Activated CD4-positive, alpha-beta T cell treated with anti-CD3 and anti-CD28 coated beads for 4 hours (primary cell): ENCODE results near the gene ARHGEF40.

Experiments used
- DNase-seq, 2 donors: peaks; one replicate each; pipeline ENCODE4 v3.0.0-alpha.2; 2020

ARHGEF40 gene

DNA sequence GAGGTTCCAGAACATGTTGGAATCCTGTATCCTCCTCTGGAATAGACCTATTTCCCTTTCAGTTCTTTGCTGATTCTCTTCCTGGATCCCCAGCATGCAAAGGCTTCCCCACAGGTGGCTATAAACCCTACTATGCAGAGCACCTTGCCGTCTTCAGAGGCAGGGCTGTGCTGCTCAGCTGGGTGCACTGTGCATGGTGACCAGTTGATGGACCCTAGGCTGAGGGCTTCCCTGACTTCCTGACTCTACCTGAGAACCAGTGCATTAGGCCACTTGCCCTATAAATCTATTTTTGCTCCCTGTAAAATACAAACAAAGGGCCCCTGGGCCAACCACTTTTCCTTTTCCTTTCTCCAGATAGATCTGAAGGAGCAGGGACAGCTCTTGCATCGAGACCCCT lies 14.3 kb downstream of the ARHGEF40 start:
- no peak for DNase-seq

DNA sequence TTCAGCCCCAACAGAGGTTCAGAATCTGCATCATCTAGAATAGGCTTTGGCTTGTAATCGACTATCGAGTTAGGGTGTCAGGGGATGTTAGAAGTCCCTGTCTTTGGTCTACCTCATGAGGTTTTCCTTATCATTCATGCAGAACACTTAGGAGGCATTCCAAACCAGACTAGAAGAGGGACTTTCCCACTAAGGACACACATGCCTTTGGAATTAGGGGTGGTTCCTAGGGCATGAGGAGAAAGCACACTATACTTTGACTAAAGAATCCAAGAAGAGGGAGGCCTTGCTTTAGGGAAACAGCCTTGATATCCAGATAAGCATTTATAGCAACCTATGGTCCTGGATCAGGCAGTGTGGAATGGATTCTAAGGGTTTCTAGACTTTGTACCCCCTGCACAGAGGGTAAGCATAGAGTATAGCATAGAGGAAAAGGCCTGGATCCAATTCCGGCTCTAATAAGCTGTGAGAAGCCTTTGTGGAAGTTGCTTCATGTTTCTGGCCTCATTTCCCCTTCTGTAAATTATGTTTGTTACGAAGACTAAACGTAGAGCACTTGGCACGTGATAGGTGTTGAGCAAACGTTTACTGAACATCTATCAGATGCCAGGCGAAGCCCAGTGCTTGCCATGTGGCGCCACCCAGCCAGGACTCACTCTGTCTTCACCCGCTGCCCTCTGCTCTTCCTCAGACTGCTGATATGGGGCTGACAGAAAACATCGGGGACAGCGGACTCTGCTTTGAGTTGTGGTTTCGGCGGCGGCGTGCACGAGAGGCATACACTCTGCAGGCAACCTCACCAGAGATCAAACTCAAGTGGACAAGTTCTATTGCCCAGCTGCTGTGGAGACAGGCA lies 15.1 kb downstream of the ARHGEF40 start:
- DNase-seq: no peak

DNA sequence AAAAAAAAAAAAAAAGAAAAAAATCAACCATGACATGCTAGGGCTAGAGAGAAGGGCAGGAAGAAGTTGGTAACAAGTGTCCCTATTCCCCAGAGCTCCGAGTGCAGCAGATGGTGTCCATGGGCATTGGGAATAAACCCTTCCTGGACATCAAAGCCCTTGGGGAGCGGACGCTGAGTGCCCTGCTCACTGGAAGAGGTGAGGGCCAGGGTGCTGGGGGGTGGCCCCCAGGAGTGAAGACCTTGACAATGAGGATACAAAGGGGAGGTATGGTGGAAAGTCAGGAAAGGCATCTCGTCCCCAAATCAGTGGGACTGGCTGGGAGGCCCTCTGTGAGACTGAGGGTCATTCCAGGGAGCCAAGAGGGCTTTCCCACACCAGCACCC lies 16.8 kb downstream of the ARHGEF40 start:
- DNase-seq: no peak

GRCh38 chr14:21087294-21088091 lies 17.4 kb downstream of the ARHGEF40 start:
- DNase-seq: peak; percentile 38 to 51

DNA sequence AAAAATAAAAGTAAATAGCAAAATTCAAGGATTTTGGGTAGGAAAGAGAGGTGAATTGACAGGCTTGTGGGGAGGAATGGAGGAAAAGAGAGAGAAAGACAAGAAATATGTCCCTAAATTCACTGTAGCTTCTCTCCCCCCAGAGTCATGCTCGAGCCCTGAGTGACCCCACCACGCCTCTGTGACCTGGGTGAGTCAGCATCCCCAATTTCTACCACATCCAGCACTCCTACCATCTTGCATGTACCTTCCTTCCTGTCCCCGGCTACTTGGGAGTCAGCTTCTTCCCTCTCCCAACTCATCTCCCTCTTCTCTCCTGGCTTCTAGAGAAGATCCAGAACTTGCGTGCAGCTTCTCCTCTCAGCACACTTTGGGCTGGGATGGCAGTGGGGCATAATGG lies 18.6 kb downstream of the ARHGEF40 start:
- DNase-seq: no peak

DNA sequence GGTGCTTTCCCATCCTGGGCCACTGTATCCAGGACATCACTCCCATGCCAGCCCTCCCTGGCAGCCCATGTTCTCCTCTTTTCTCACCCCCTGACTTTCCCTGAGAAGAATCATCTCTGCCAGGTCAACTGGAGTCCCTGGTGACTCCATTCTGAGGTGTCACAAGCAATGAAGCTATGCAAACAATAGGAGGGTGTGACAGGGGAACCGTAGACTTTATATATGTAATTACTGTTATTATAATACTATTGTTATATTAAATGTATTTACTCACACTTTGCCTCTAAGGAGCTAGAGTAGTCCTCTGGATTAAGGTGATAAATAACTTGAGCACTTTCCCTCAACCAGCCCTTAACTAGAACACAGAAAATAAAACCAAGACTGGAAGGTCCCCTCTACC lies 19.2 kb downstream of the ARHGEF40 start:
- no peak for DNase-seq

GRCh38 chr14:21089877-21090193 lies 19.7 kb downstream of the ARHGEF40 start:
- no peak for DNase-seq

DNA sequence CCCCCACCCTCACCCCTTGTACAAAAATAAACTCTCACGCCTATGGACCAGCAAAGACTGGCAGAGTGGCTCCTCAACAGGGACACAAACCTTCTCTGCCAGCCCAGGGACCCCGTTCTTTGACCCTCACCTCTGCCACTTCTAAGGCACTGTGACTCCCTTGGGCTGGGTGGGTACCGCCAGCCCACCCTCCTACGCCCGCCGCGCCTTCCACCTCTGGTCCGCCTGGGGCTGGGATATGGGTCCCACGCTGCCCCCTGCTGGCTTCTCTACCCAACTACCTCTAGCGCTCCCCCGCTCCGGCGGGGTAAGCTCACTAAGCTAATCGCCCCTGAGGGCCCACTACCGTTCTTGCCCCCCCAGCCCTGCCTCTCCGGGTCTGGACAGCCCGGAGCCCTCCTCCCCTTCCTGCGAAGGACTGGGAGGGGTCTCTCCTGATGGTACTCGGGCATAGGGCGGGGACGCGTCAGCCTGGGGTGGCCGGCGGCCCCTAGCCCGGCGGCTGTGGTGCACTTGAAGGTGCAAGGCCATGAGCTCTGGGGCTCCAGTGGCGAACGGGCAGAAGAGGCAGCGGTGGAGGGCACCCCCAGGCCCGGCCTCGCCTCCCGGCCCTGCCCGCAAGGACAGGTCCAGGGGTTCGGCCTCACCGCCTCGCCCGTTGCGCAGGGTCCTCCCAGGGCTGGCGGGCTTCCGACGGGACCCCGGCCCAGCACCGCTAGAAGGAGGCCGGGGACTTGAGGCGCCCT lies 20.3 kb downstream of the ARHGEF40 start:
- no peak for DNase-seq

- DNase-seq: no peak
These were observed 21.0 kb downstream of the ARHGEF40 start for GRCh38 chr14:21090940-21091663.

- no peak for DNase-seq
These were observed 21.7 kb downstream of the ARHGEF40 start for GRCh38 chr14:21091821-21092272.

DNA sequence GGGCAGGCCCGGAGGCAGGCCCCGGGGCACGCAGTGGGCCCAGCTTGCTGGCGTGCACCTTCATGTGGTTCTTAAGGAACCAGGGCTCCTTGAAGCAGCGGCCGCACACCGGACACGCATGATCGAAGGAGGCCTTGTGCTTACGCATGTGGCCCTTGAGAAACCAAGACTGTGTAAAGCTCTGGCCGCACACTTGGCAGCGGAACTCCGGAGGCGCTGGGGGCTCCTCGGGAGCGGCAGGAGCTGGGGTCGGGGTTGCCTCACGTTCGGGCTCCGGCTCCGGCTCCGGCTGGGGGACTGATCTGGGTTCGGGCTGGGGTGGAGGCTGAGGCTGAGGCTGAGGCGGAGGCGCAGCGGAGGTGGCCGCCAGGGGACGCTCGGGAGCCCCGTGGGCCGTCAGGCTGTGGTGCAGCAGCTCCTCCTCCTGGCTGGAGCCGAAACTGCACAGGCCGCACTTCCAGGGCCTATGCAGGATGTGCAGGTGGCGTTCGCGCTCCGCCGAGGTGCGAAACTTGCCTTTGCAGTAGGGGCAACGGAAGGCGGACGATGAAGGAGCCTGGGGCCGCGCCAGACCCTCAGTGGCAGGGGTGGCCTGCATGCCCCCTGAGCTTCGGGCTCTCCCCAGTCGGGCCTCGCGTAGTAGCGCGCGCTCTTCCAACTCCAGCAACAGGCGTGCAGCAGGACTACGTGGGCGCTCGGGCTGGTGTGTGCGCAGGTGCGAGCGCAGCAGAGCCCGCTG lies 22.3 kb downstream of the ARHGEF40 start:
- DNase-seq: peak; percentile 86 to 92

GRCh38 chr14:21093018-21093417 lies 22.9 kb downstream of the ARHGEF40 start:
- DNase-seq: no peak

DNA sequence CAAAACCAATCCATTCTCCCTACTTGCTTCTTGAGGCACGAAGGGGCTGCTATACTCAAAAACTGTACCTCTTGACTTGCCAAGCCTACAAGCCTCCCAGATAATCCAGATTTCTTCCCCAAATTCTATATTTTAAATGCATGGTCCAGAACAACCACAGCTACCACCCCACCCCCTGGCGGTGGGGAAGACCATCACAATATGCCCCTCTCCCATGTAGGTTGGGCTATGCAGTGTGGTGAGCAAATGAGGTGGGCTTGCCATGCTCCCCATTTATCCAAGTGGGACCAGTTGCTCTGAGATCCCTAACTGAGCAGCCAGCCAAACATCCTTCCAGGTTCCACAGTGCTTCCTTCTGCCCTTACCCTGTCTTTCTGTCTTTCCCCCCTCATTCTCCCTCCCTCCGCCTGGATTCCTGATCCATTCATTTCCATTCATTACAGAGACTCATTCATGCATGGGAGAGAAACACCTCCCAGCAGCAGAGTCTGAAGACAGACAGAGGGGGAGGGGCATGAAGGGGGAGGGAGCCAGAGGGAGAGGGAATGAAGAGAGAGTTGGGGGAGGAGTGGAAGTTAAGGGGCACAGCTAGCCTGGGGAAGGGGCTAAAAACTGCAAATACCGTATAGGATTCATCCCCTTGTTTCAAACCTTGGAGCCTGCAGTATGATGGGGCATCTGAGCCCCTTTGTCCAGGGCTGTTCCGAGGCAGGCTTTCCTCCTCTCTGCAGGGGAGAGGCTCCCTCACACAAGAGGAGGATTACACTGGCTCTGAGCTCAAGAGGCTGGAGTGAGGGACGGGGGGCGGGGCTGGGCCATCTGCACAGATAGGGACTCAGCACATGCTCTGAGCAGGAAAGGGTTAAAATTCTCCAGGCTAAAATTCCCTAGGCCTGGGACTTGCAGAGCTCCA lies 23.9 kb downstream of the ARHGEF40 start:
- no peak for DNase-seq

DNA sequence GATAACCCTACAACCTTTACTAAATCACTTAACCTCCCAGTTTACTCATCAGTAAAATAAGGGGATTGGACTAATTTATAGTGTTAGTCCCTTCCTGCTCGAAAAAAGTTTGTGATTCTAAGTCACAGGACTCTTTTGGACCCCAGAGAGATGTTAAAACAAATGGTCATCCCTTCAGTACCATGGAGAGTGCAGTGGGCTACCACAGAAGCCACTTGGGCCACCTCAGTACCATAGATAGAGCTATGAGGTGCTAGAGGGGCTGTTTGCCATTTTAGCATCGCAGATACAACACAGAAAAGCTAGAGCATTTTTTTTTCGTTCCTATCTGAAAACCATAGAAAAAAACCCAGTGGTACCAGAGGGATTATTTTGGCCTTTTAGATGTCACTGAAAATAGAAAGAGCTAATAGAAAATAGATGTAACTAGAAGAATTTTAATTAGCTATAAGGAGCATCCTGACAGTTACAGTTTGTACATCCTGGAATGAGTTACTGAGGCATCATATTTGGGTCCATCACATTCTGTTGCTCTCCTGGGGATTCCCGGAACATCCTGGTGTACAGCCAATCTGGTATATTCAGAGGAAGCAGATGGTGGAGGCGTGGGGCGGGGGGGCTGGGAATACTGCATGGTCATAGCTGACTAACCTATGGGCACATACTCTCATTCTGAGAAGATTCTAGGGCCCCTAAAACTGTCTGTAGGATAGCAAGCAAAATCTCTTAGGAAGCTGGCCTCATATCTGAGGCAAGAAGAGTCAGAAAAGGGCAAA lies 25.5 kb downstream of the ARHGEF40 start:
- no peak for DNase-seq

DNA sequence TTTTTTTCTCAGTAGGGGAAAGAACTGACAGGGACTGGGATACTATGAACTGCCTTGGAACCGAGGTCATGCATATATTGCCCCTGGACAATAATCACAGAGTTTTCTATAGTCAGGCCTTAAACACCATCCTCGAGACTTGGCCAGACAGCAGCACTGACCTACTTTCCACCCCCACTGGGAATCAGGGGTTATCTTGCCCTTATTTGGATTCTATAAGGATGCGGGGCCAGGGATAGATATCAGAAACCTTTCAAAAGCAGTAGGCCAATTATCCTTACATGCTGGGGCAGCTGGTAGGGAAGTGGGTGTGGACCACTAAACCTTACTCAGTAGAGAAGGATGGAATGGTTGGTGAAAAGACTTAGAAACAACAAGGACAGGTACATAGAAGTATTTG lies 26.3 kb downstream of the ARHGEF40 start:
- DNase-seq: no peak

DNA sequence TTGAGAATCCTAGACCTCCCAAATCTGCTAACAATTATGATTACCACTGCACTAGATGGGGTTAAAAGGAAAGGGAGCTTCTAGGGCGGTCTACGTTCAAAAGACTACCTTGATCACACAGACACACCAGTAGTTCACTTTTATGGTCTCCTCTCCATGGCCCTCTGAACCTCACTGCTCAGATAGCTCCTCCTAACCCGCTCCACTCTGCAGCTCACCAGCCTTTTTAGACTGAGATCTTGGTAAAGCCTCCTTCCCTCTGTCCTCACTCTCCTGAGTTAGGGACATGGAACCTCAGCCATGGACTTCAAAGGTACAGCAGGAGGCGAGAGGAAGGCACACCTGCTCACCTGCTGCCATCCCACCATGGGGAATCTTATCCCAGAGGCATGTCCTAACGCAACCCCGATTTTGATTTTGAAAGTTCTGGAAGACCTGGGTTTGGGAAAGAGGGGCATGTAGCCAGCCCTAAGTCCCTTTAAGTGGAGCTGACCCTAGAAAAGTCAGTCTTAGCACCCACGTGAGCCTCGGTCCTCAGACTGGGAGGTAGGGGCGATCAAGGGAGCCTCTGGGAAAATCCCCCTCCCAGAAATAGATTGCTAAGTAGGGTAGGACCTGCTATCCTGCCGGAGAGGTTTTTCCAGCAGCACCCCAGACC lies 27.0 kb downstream of the ARHGEF40 start:
- no peak for DNase-seq

- DNase-seq: no peak
These were observed 27.6 kb downstream of the ARHGEF40 start for GRCh38 chr14:21097636-21098075.

GRCh38 chr14:21098076-21098891 lies 28.2 kb downstream of the ARHGEF40 start, which contains the start of gene ZNF219:
TSS of gene ZNF219 (minus strand) at chr14:21098655. CDS start at chr14:21093591, 5,064 bp downstream.
- no peak for DNase-seq
